Common myeloid progenitor, CD34-positive (primary cell): ENCODE measurements around the gene MED29.

Source experiments
- CTCF ChIA-PET: fragments of 350-600 bp; sonication (Branson Sonifier 250); formaldehyde crosslinking; loops from one replicate; lab custom pipeline; 2021; ENCODE audit warnings: antibody characterized with exemption; lab: Charles Lee
- POLR2A ChIA-PET: fragments of 350-600 bp; sonication (Branson Sonifier 250); formaldehyde crosslinking; loops from one replicate; lab custom pipeline; 2021; ENCODE audit warnings: antibody characterized with exemption; lab: Charles Lee
- DNase-seq, 3 donors: peaks; one replicate each; pipeline versions ENCODE4 v3.0.0 to v3.0.0-alpha.2; 2013
- H3K27ac ChIP-seq, 2 experiments: 1 replicate in 1 of 2; 2 replicates in 1 of 2; pipeline ENCODE4 v1.7.0; 2013; ENCODE audit warnings: inconsistent platforms in 2 of 2, low read length in 2 of 2, mild to moderate bottlenecking in 2 of 2, low read depth in 1 of 2, moderate library complexity in 1 of 2; ENCODE audit not compliant: severe bottlenecking in 2 of 2, insufficient read depth in 1 of 2, poor library complexity in 1 of 2
- H3K27me3 ChIP-seq, 5 experiments: replicated peaks in 2 of 5; 1 replicate in 3 of 5; 2 replicates in 2 of 5; pipeline versions ENCODE4 v1.6.1 to v1.7.0; 2013; ENCODE audit warnings: low read length in 4 of 5, mild to moderate bottlenecking in 2 of 5, moderate library complexity in 2 of 5, inconsistent platforms in 1 of 5; ENCODE audit not compliant: insufficient read depth in 5 of 5, control insufficient read depth in 4 of 5
- H3K36me3 ChIP-seq, 4 experiments: 1 replicate in 2 of 4; 2 replicates in 2 of 4; pipeline versions ENCODE4 v1.6.1 to v1.7.0; 2013; ENCODE audit warnings: low read length in 3 of 4, control low read depth in 1 of 4, mild to moderate bottlenecking in 1 of 4; ENCODE audit not compliant: control insufficient read depth in 4 of 4, insufficient read depth in 4 of 4
- H3K4me1 ChIP-seq, 4 experiments: 1 replicate in 3 of 4; 2 replicates in 1 of 4; pipeline versions ENCODE4 v1.6.1 to v1.7.1; 2013; ENCODE audit warnings: low read length in 3 of 4, mild to moderate bottlenecking in 3 of 4, control low read depth in 1 of 4, inconsistent platforms in 1 of 4, moderate library complexity in 1 of 4; ENCODE audit not compliant: control insufficient read depth in 4 of 4, insufficient read depth in 4 of 4; ENCODE audit errors: control extremely low read depth in 1 of 4
- H3K4me3 ChIP-seq, 7 experiments: 1 replicate in 4 of 7; 2 replicates in 3 of 7; pipeline versions ENCODE4 v1.5.1 to v1.7.0; 2013; ENCODE audit warnings: mild to moderate bottlenecking in 7 of 7, low read length in 6 of 7, moderate library complexity in 6 of 7, inconsistent platforms in 2 of 7, low read depth in 2 of 7, control low read depth in 1 of 7; ENCODE audit not compliant: insufficient read depth in 4 of 7, control insufficient read depth in 1 of 7; ENCODE audit errors: extremely low read depth in 1 of 7
- H3K9me3 ChIP-seq, 5 experiments: 1 replicate in 4 of 5; 2 replicates in 1 of 5; pipeline versions ENCODE4 v1.6.1 to v1.7.1; 2013; ENCODE audit warnings: low read length in 4 of 5, mild to moderate bottlenecking in 2 of 5, inconsistent platforms in 1 of 5, low read depth in 1 of 5, moderate library complexity in 1 of 5; ENCODE audit not compliant: control insufficient read depth in 4 of 5, insufficient read depth in 2 of 5; ENCODE audit errors: control extremely low read depth in 1 of 5
- WGBS: methylation state at CpG from one replicate; pipeline ENCODE4 v1.1.5; 2013; ENCODE audit not compliant: insufficient coverage; 5-methylcytosine and 5-hydroxymethylcytosine counted together

MED29 gene

GRCh38 chr19:39407410-39407659 lies 16.2 kb downstream of the MED29 start:
- 0% methylated on average over 9 of the region's 14 CpGs for WGBS
- Histone ChIP-seq H3K4me3 (peak overlapping the region; percentile 95 to 100 (median 98)), H3K4me1 (peaks cover 20 to 85% (median 75%) of the 10 kb centered on the region in 4 experiments), H3K27ac (peak overlapping the region; percentile 94 to 95), H3K27me3 (no peaks in the 10 kb centered on the region), H3K9me3 (no peaks in the 10 kb centered on the region), H3K36me3 (peaks cover 5 to 16% (median 10%) of the 10 kb centered on the region in 4 experiments)
- ChIA-PET POLR2A (interaction anchor here (1.3 to 4.4 kb wide), 2 partner anchors 10 to 63 kb away, joined by 3 to 46 read pairs; no protein-coding TSS in a partner anchor), CTCF (interaction anchor here (2.7 kb wide), 1 partner anchor 10 kb away, joined by 32 read pairs; no protein-coding TSS in a partner anchor)
- no peak for DNase-seq

GRCh38 chr19:39407660-39408391 lies 16.6 kb downstream of the MED29 start:
- CTCF ChIA-PET, result interaction anchor here (0.6 to 2.7 kb wide), 4 partner anchors 7 to 21 kb away, joined by 3 to 32 read pairs (median 4); partner anchors contain the start of genes MED29 and PAF1
- Histone ChIP-seq H3K27ac (peak overlapping the region; percentile 94 to 95), H3K27me3 (no peaks in the 10 kb centered on the region), H3K4me1 (peaks cover 20 to 84% (median 71%) of the 10 kb centered on the region in 4 experiments), H3K4me3 (peak overlapping the region; percentile 95 to 100 (median 98)), H3K36me3 (peaks cover 5 to 16% (median 10%) of the 10 kb centered on the region in 4 experiments), H3K9me3 (no peaks in the 10 kb centered on the region)
- 26% methylated on average over 29 of the region's 40 CpGs for WGBS
- POLR2A ChIA-PET, result interaction anchor here (1.3 to 4.4 kb wide), 3 partner anchors 10 to 64 kb away, joined by 3 to 46 read pairs (median 16); partner anchors contain the start of genes MED29 and PAF1
- DNase-seq, result peak in 2 of 3 donors; percentile 36 to 50

GRCh38 chr19:39408392-39409207 lies 17.4 kb downstream of the MED29 start:
- Histone ChIP-seq H3K9me3 (no peaks in the 10 kb centered on the region), H3K27me3 (no peaks in the 10 kb centered on the region), H3K27ac (peak overlapping the region; percentile 94 to 95), H3K36me3 (peaks cover 5 to 16% (median 10%) of the 10 kb centered on the region in 4 experiments), H3K4me3 (peak overlapping the region; percentile 95 to 100 (median 98)), H3K4me1 (peaks cover 20 to 82% (median 65%) of the 10 kb centered on the region in 4 experiments)
- ChIA-PET POLR2A (interaction anchor here (0.7 to 4.4 kb wide), 5 partner anchors 8 to 86 kb away, joined by 3 to 46 read pairs (median 12); partner anchors contain the start of genes MED29, PAF1 and RPS16), CTCF (interaction anchor here (0.6 to 2.7 kb wide), 4 partner anchors 8 to 22 kb away, joined by 3 to 32 read pairs (median 4); partner anchors contain the start of genes MED29 and PAF1)
- DNase-seq, result peak in 2 of 3 donors; percentile 71
- WGBS, result 77% methylated on average over 12 of the region's 20 CpGs

GRCh38 chr19:39409208-39410016 lies 18.2 kb downstream of the MED29 start:
- DNase-seq, result peak; percentile 53 to 90 (median 85)
- Histone ChIP-seq H3K4me1 (peaks cover 20 to 80% (median 67%) of the 10 kb centered on the region in 4 experiments), H3K36me3 (peaks cover 5 to 16% (median 10%) of the 10 kb centered on the region in 4 experiments), H3K9me3 (no peaks in the 10 kb centered on the region), H3K4me3 (peak overlapping the region; percentile 33 to 100 (median 98)), H3K27me3 (no peaks in the 10 kb centered on the region), H3K27ac (peak overlapping the region; percentile 83 to 95)
- POLR2A ChIA-PET, result interaction anchor here (0.7 to 4.4 kb wide), 5 partner anchors 9 to 87 kb away, joined by 3 to 46 read pairs (median 12); partner anchors contain the start of genes MED29, PAF1 and RPS16
- WGBS, result 0% methylated on average over 30 of the region's 52 CpGs
- CTCF ChIA-PET, result interaction anchor here (1.2 to 2.7 kb wide), 3 partner anchors 9 to 18 kb away, joined by 3 to 32 read pairs (median 6); partner anchors contain the start of genes MED29 and PAF1

- WGBS, result 0% methylated on average over 32 of the region's 35 CpGs
- Histone ChIP-seq H3K27ac (peak overlapping the region; percentile 83 to 95), H3K9me3 (no peaks in the 10 kb centered on the region), H3K36me3 (peaks cover 5 to 19% (median 10%) of the 10 kb centered on the region in 4 experiments), H3K27me3 (no peaks in the 10 kb centered on the region), H3K4me3 (peak overlapping the region; percentile 33 to 100 (median 79)), H3K4me1 (peaks cover 20 to 71% (median 60%) of the 10 kb centered on the region in 4 experiments)
- ChIA-PET POLR2A (interaction anchor here (1.7 to 4.4 kb wide), 4 partner anchors 9 to 25 kb away, joined by 5 to 46 read pairs (median 14); partner anchors contain the start of genes MED29, PAF1 and RPS16), CTCF (interaction anchor here (2.7 kb wide), 1 partner anchor 13 kb away, joined by 32 read pairs; no protein-coding TSS in a partner anchor)
- peak; percentile 73 to 86 (median 83) for DNase-seq
These were observed 19.0 kb downstream of the MED29 start for GRCh38 chr19:39410017-39410830.
